Measurements from ENCODE around the gene APC2.

APC2 gene

GRCh38 chr19:1411255-1412191 is 38.4 kb upstream of the APC2 start:
- no peak overlapping the region for H2AK5ac ChIP-seq (ENCODE audit: low read length)
- H3K36me3 ChIP-seq (ENCODE audit: control insufficient read depth in 1 of 2, insufficient read depth in 2 of 2, low read length in 2 of 2), result peaks cover 44 to 46% of the 10 kb centered on the region in 2 experiments
- no peak overlapping the region for H3K9ac ChIP-seq (ENCODE audit: low read length)
- peak; percentile 26 to 44 for DNase-seq
- no peak overlapping the region for H3K27ac ChIP-seq (ENCODE audit: low read depth, low read length)
- peaks cover 70% of the 10 kb centered on the region for H3K79me2 ChIP-seq (ENCODE audit: control insufficient read depth, insufficient read depth, low read length, poor library complexity)
- no peaks in the 10 kb centered on the region for H3K27me3 ChIP-seq (ENCODE audit: insufficient read depth, low read length)
- no peak overlapping the region for H3K18ac ChIP-seq (ENCODE audit: low read length)
- no peak overlapping the region for H2BK5ac ChIP-seq (ENCODE audit: low read depth, low read length, poor library complexity)
- peaks cover 41 to 43% of the 10 kb centered on the region in 2 experiments for H3K4me1 ChIP-seq (ENCODE audit: control insufficient read depth in 1 of 2, insufficient read depth in 2 of 2, low read length in 2 of 2)
- no peak overlapping the region for H3K23ac ChIP-seq (ENCODE audit: low read length)
- no peak overlapping the region for H3K14ac ChIP-seq (ENCODE audit: low read length)
- H4K91ac ChIP-seq (ENCODE audit: low read depth, low read length), result no peak overlapping the region
- no peak overlapping the region for H2AFZ ChIP-seq (ENCODE audit: insufficient read depth, low read length, poor library complexity)
- peaks cover 2% of the 10 kb centered on the region for H3K9me3 ChIP-seq (ENCODE audit: insufficient read depth, low read depth, low read length)
- peaks cover 18% of the 10 kb centered on the region for H3K79me1 ChIP-seq (ENCODE audit: low read length)
- H4K12ac ChIP-seq (ENCODE audit: low read depth, low read length), result no peak overlapping the region
- H3K4me2 ChIP-seq (ENCODE audit: low read length), result no peak overlapping the region
- no peak overlapping the region for H4K8ac ChIP-seq (ENCODE audit: low read depth, low read length)
- no peak overlapping the region for H3K4me3 ChIP-seq (ENCODE audit: low read depth, low read length)
- no peak overlapping the region for H2BK120ac ChIP-seq (ENCODE audit: insufficient read depth, low read length, poor library complexity)
- peak overlapping the region; percentile 96 for H3K4ac ChIP-seq (ENCODE audit: low read depth, low read length)
- no CpG with 5 or more reads among the region's 29 CpGs for WGBS (ENCODE audit: extremely low coverage, insufficient coverage, insufficient read length)
- H2BK12ac ChIP-seq (ENCODE audit: low read length), result no peak overlapping the region

- Histone ChIP-seq H3K79me1 (ENCODE audit: low read length) (peaks cover 15% of the 10 kb centered on the region), H3K36me3 (ENCODE audit: control insufficient read depth in 1 of 2, insufficient read depth in 2 of 2, low read length in 2 of 2) (peaks cover 52 to 54% of the 10 kb centered on the region in 2 experiments), H4K91ac (ENCODE audit: low read depth, low read length) (no peak overlapping the region), H3K27ac (ENCODE audit: low read depth, low read length) (no peak overlapping the region), H2AFZ (ENCODE audit: insufficient read depth, low read length, poor library complexity) (no peak overlapping the region), H3K14ac (ENCODE audit: low read length) (no peak overlapping the region), H2BK12ac (ENCODE audit: low read length) (no peak overlapping the region), H2BK120ac (ENCODE audit: insufficient read depth, low read length, poor library complexity) (no peak overlapping the region), H3K4ac (ENCODE audit: low read depth, low read length) (peak overlapping the region; percentile 96), H3K9ac (ENCODE audit: low read length) (no peak overlapping the region), H4K12ac (ENCODE audit: low read depth, low read length) (no peak overlapping the region), H3K79me2 (ENCODE audit: control insufficient read depth, insufficient read depth, low read length, poor library complexity) (peaks cover 75% of the 10 kb centered on the region), H3K4me3 (ENCODE audit: low read depth, low read length) (peak overlapping the region; percentile 45), H3K9me3 (ENCODE audit: insufficient read depth, low read depth, low read length) (peaks cover 4% of the 10 kb centered on the region), H3K23ac (ENCODE audit: low read length) (no peak overlapping the region), H3K4me1 (ENCODE audit: control insufficient read depth in 1 of 2, insufficient read depth in 2 of 2, low read length in 2 of 2) (peaks cover 40 to 42% of the 10 kb centered on the region in 2 experiments), H2AK5ac (ENCODE audit: low read length) (no peak overlapping the region), H3K4me2 (ENCODE audit: low read length) (no peak overlapping the region), H2BK5ac (ENCODE audit: low read depth, low read length, poor library complexity) (no peak overlapping the region), H4K8ac (ENCODE audit: low read depth, low read length) (no peak overlapping the region), H3K27me3 (ENCODE audit: insufficient read depth, low read length) (no peaks in the 10 kb centered on the region), H3K18ac (ENCODE audit: low read length) (no peak overlapping the region)
- no CpG with 5 or more reads among the region's 21 CpGs for WGBS (ENCODE audit: extremely low coverage, insufficient coverage, insufficient read length)
- no peak for DNase-seq
Observed at GRCh38 chr19:1412323-1412923, 37.5 kb upstream of the APC2 start.

- Histone ChIP-seq H3K4ac (ENCODE audit: low read depth, low read length) (peak overlapping the region; percentile 96), H4K8ac (ENCODE audit: low read depth, low read length) (no peak overlapping the region), H3K4me2 (ENCODE audit: low read length) (no peak overlapping the region), H3K79me2 (ENCODE audit: control insufficient read depth, insufficient read depth, low read length, poor library complexity) (peaks cover 70% of the 10 kb centered on the region), H2BK12ac (ENCODE audit: low read length) (no peak overlapping the region), H3K4me3 (ENCODE audit: low read depth, low read length) (no peak overlapping the region), H3K14ac (ENCODE audit: low read length) (no peak overlapping the region), H3K9ac (ENCODE audit: low read length) (no peak overlapping the region), H3K23ac (ENCODE audit: low read length) (no peak overlapping the region), H3K9me3 (ENCODE audit: insufficient read depth, low read depth, low read length) (peaks cover 4% of the 10 kb centered on the region), H2BK120ac (ENCODE audit: insufficient read depth, low read length, poor library complexity) (no peak overlapping the region), H3K27ac (ENCODE audit: low read depth, low read length) (no peak overlapping the region), H3K27me3 (ENCODE audit: insufficient read depth, low read length) (no peaks in the 10 kb centered on the region), H2BK5ac (ENCODE audit: low read depth, low read length, poor library complexity) (no peak overlapping the region), H2AK5ac (ENCODE audit: low read length) (no peak overlapping the region), H3K79me1 (ENCODE audit: low read length) (peaks cover 8% of the 10 kb centered on the region), H3K18ac (ENCODE audit: low read length) (no peak overlapping the region), H4K91ac (ENCODE audit: low read depth, low read length) (no peak overlapping the region), H3K36me3 (ENCODE audit: control insufficient read depth in 1 of 2, insufficient read depth in 2 of 2, low read length in 2 of 2) (peaks cover 59 to 61% of the 10 kb centered on the region in 2 experiments), H3K4me1 (ENCODE audit: control insufficient read depth in 1 of 2, insufficient read depth in 2 of 2, low read length in 2 of 2) (peaks cover 40 to 42% of the 10 kb centered on the region in 2 experiments), H4K12ac (ENCODE audit: low read depth, low read length) (no peak overlapping the region), H2AFZ (ENCODE audit: insufficient read depth, low read length, poor library complexity) (no peak overlapping the region)
- no CpG with 5 or more reads among the region's 36 CpGs for WGBS (ENCODE audit: extremely low coverage, insufficient coverage, insufficient read length)
- DNase-seq, result no peak
Observed at GRCh38 chr19:1412995-1413800, 36.7 kb upstream of the APC2 start.

Measured in trophoblast cell (in vitro differentiated cells and primary cell).